Measurements from ENCODE around the gene RASA3.
"Not testable (repeated sequence)": the region's sequence is repeated elsewhere in the genome, so short reads cannot be mapped to it uniquely, and the experiment has no call there.

RASA3 gene

GRCh38 chr13:114103801-114104654 lies 28.4 kb downstream of the RASA3 start:
- Histone ChIP-seq H3K79me2 (ENCODE audit: insufficient read depth, low read length) (peaks cover 72% of the 10 kb centered on the region), H2AFZ (ENCODE audit: low read depth, low read length) (no peak overlapping the region), H3K9ac (ENCODE audit: low read depth, low read length) (no peak overlapping the region), H3K4me2 (ENCODE audit: insufficient read depth, low read length) (no peak overlapping the region), H3K9me3 (ENCODE audit: insufficient read depth, low read length, severe bottlenecking) (no peaks in the 10 kb centered on the region), H3K36me3 (ENCODE audit: insufficient read depth, low read length) (peaks cover 15% of the 10 kb centered on the region), H3K4me3 (ENCODE audit: low read depth in 1 of 2, low read length in 2 of 2) (no peak overlapping the region), H4K20me1 (ENCODE audit: insufficient read depth, low read length) (peaks cover 81% of the 10 kb centered on the region), H3K27me3 (ENCODE audit: insufficient read depth, low read length, poor library complexity) (no peaks in the 10 kb centered on the region), H3K4me1 (ENCODE audit: insufficient read depth, low read length) (peaks cover 5% of the 10 kb centered on the region), H3K27ac (ENCODE audit: low read length) (no peak overlapping the region)
- ATAC-seq (ENCODE audit: insufficient read depth, low read depth) (no peak), DNase-seq (no peak)
- TF ChIP-seq CTCF (IDR thresholded peaks at IDR 0.05; ENCODE audit: borderline replicate concordance, extremely low read depth, low read length, poor library complexity, severe bottlenecking) = no peak
- no peak for TF ChIP-seq EZH2 (IDR thresholded peaks at IDR 0.05; ENCODE audit: borderline replicate concordance, low read depth, low read length, severe bottlenecking)

- DNase-seq; ATAC-seq (ENCODE audit: insufficient read depth, low read depth); H3K4me3 ChIP-seq (ENCODE audit: low read depth in 1 of 2, low read length in 2 of 2); H3K27me3 ChIP-seq (ENCODE audit: insufficient read depth, low read length, poor library complexity); H3K9ac ChIP-seq (ENCODE audit: low read depth, low read length); H3K9me3 ChIP-seq (ENCODE audit: insufficient read depth, low read length, severe bottlenecking); H2AFZ ChIP-seq (ENCODE audit: low read depth, low read length); H3K27ac ChIP-seq (ENCODE audit: low read length); H3K4me1 ChIP-seq (ENCODE audit: insufficient read depth, low read length); H3K4me2 ChIP-seq (ENCODE audit: insufficient read depth, low read length); H3K36me3 ChIP-seq (ENCODE audit: insufficient read depth, low read length): not testable (repeated sequence)
- H4K20me1 ChIP-seq (ENCODE audit: insufficient read depth, low read length) = peaks cover 78% of the 10 kb centered on the region
- H3K79me2 ChIP-seq (ENCODE audit: insufficient read depth, low read length) = peaks cover 69% of the 10 kb centered on the region
Observed at GRCh38 chr13:114103289-114103621, 29.2 kb downstream of the RASA3 start.

- H3K36me3 ChIP-seq (ENCODE audit: insufficient read depth, low read length) = peaks cover 9% of the 10 kb centered on the region; the same call in 1 of the 2 replicates
- H3K27ac ChIP-seq (ENCODE audit: low read length) = no peak overlapping the region; the same call in 1 of the 2 replicates
Observed at GRCh38 chr13:114102521-114103288, 29.7 kb downstream of the RASA3 start.

More at GRCh38 chr13:114102521-114103288, 29.7 kb downstream of the RASA3 start:
- Histone ChIP-seq H3K79me2 (ENCODE audit: insufficient read depth, low read length) (peaks cover 69% of the 10 kb centered on the region), H2AFZ (ENCODE audit: low read depth, low read length) (no peak overlapping the region), H3K4me3 (ENCODE audit: low read depth in 1 of 2, low read length in 2 of 2) (no peak overlapping the region), H3K9ac (ENCODE audit: low read depth, low read length) (no peak overlapping the region), H3K4me2 (ENCODE audit: insufficient read depth, low read length) (no peak overlapping the region), H3K27me3 (ENCODE audit: insufficient read depth, low read length, poor library complexity) (no peaks in the 10 kb centered on the region), H4K20me1 (ENCODE audit: insufficient read depth, low read length) (peaks cover 78% of the 10 kb centered on the region), H3K9me3 (ENCODE audit: insufficient read depth, low read length, severe bottlenecking) (no peaks in the 10 kb centered on the region), H3K4me1 (ENCODE audit: insufficient read depth, low read length) (no peaks in the 10 kb centered on the region)
- DNase-seq (no peak), ATAC-seq (ENCODE audit: insufficient read depth, low read depth) (no peak)
- TF ChIP-seq CTCF (IDR thresholded peaks at IDR 0.05; ENCODE audit: borderline replicate concordance, extremely low read depth, low read length, poor library complexity, severe bottlenecking) = no peak
- no peak for TF ChIP-seq EZH2 (IDR thresholded peaks at IDR 0.05; ENCODE audit: borderline replicate concordance, low read depth, low read length, severe bottlenecking)

All from DND-41 (cell line).